Neural cell (in vitro differentiated cells): Measurements from ENCODE around the gene PTH1R. TPM values are rescaled to one million over a fixed set of nuclear protein-coding genes. Genes with fewer than 3 reads are reported as not detected.

ENCODE experiments used
- H2AFZ ChIP-seq: fragments of 200-600, 300-800 bp; sonication (generic), shearing (Covaris generic); 2 replicates; pipeline ENCODE4 v1.6.0; 2014; ENCODE audit warnings: low read depth, mild to moderate bottlenecking, antibody characterized with exemption, low read length, moderate library complexity
- H3F3A ChIP-seq: fragments of 200-600 bp; shearing (Covaris generic); 2 replicates; pipeline ENCODE4 v1.6.1; 2016; ENCODE audit warnings: mild to moderate bottlenecking, moderate library complexity, mixed read lengths, antibody characterized with exemption, low read length; ENCODE audit not compliant: insufficient read depth, poor library complexity, severe bottlenecking
- H3K27ac ChIP-seq: fragments of 200-600, 300-800 bp; sonication (generic), shearing (Covaris generic); 2 replicates; pipeline ENCODE4 v1.5.1; 2014; ENCODE audit warnings: mild to moderate bottlenecking, low read length, moderate library complexity
- H3K27me3 ChIP-seq: fragments of 300-800, 200-600 bp; sonication (generic), shearing (Covaris generic); 2 replicates; pipeline ENCODE4 v1.6.0; 2014; ENCODE audit warnings: mild to moderate bottlenecking, low read depth, low read length, moderate library complexity; ENCODE audit not compliant: insufficient read depth
- H3K36me3 ChIP-seq: fragments of 300-800, 200-600 bp; sonication (generic), shearing (Covaris generic); 2 replicates; pipeline ENCODE4 v1.5.1; 2014; ENCODE audit warnings: mild to moderate bottlenecking, antibody characterized with exemption, low read length, moderate library complexity; ENCODE audit not compliant: insufficient read depth
- H3K4me2 ChIP-seq: fragments of 300-800, 200-600 bp; sonication (generic), shearing (Covaris generic); 2 replicates; pipeline ENCODE4 v1.6.0; 2014; ENCODE audit warnings: mild to moderate bottlenecking, low read length
- H3K4me3 ChIP-seq: fragments of 300-800, 200-600 bp; sonication (generic), shearing (Covaris generic); 2 replicates; pipeline ENCODE4 v1.5.1; 2014; ENCODE audit warnings: mild to moderate bottlenecking, low read length, moderate library complexity
- H3K79me2 ChIP-seq: fragments of 200-600 bp; shearing (Covaris generic); replicated peaks from 2 replicates; pipeline ENCODE4 v1.6.0; 2014; ENCODE audit warnings: mild to moderate bottlenecking, low read length, moderate library complexity; ENCODE audit not compliant: insufficient read depth
- H3K9ac ChIP-seq: fragments of 300-800, 200-600 bp; sonication (generic), shearing (Covaris generic); 2 replicates; pipeline ENCODE4 v1.6.1; 2016; ENCODE audit warnings: mild to moderate bottlenecking, low read length, mixed read lengths
- H3K9me2 ChIP-seq: fragments of 200-600 bp; shearing (Covaris generic); 2 replicates; pipeline ENCODE4 v1.6.1; 2016; ENCODE audit warnings: mild to moderate bottlenecking, low read length, mixed read lengths; ENCODE audit not compliant: insufficient read depth
- H3K9me3 ChIP-seq: fragments of 200-600, 300-800 bp; sonication (generic), shearing (Covaris generic); 2 replicates; pipeline ENCODE4 v1.6.1; 2016; ENCODE audit warnings: mild to moderate bottlenecking, mixed run types, low read length, moderate library complexity, mixed read lengths
- H4K20me1 ChIP-seq: fragments of 200-600 bp; shearing (Covaris generic); 2 replicates; pipeline ENCODE4 v1.6.1; 2016; ENCODE audit warnings: mild to moderate bottlenecking, mixed run types; ENCODE audit not compliant: insufficient read depth
- EP300 ChIP-seq: fragments of 450-650 bp; conservative IDR thresholded peaks from 2 replicates; pipeline ENCODE4 v1.6.1; 2014; ENCODE audit warnings: antibody characterized with exemption, mild to moderate bottlenecking, moderate library complexity; ENCODE audit not compliant: poor library complexity, severe bottlenecking
- EZH2 ChIP-seq: fragments of 200-600, 300-800 bp; shearing (Covaris generic), sonication (generic); IDR thresholded peaks from 2 replicates; pipeline ENCODE4 v1.6.1; 2014; ENCODE audit warnings: antibody characterized with exemption, low read length, borderline replicate concordance, mild to moderate bottlenecking; ENCODE audit not compliant: insufficient read depth, poor library complexity, severe bottlenecking
- MXI1 ChIP-seq: fragments of 450-650 bp; conservative IDR thresholded peaks from 2 replicates; pipeline ENCODE4 v1.6.1; 2014; ENCODE audit warnings: antibody characterized with exemption, mild to moderate bottlenecking; ENCODE audit not compliant: poor library complexity, severe bottlenecking
- POLR2AphosphoS5 ChIP-seq: IDR thresholded peaks from 2 replicates; pipeline ENCODE4 v1.6.1; 2012
- RAD21 ChIP-seq: fragments of 450-650 bp; conservative IDR thresholded peaks from 2 replicates; pipeline ENCODE4 v1.6.1; 2014; ENCODE audit warnings: antibody characterized with exemption, mild to moderate bottlenecking, moderate library complexity
- SMC3 ChIP-seq: fragments of 450-650 bp; conservative IDR thresholded peaks from 2 replicates; pipeline ENCODE4 v1.6.1; 2014; ENCODE audit warnings: antibody characterized with exemption, mild to moderate bottlenecking, moderate library complexity; ENCODE audit not compliant: poor library complexity
- TAF1 ChIP-seq: IDR thresholded peaks from 2 replicates; pipeline ENCODE4 v1.6.1; 2012; ENCODE audit warnings: low read depth
- polyA plus RNA-seq: library from polyadenylated mRNA; depleted of rRNA; stranded (reverse); fragments of >200 nt; gene quantifications from 2 replicates; pipeline ENCODE4 v1.2.3, GENCODE V29; 2014
- TF ChIP-seq, protein P1 (sequence below): IDR thresholded peaks from 2 replicates; pipeline ENCODE4 v1.6.1; 2012; ENCODE audit warnings: borderline replicate concordance
- TF ChIP-seq, protein P2 (sequence below): fragments of 450-650 bp; IDR thresholded peaks from 2 replicates; pipeline ENCODE4 v1.5.1; 2014; ENCODE audit warnings: antibody characterized with exemption, mild to moderate bottlenecking, moderate library complexity; ENCODE audit not compliant: poor library complexity, severe bottlenecking

PTH1R gene
- polyA plus RNA-seq, 1 donor from 2014 or later = not detected

DNA sequence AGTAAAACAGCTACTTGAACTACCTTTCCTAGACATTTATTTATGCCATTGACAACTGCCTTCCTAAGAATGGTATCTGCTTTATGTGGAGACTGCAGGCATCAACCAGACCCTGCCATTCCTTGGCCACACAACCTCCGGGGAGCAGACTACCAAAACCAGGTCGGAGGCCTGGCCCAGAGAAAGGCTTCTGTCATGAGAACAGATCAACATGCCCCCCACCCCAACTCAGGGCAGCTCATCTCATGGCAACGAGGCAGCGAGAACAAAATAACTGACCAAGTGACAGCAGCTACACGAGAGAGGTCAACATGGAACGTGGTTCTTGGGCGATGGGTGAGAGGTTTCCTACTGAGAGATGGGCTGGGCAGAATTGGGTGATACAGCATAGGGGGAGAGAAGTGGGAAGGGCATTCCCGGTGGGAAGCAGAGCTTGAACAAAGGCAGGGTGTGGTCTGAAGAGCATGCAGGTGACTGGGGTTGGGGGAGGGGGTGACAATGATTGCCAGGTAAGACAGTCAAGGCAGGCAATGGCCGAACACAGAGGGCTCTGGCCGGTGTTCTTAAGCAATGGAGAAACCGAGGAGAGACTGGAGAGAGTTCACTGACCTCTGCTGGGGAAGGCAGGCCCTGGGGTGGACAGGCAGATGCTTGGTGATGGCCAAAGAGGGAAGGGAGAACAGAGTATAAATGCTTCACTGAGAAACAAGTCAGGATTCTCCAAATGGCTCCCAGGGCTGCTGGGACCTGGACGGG, 65.1 kb downstream of the PTH1R start:
- H3K9me3 ChIP-seq = peaks cover 3% of the 10 kb centered on the region
- H3K36me3 ChIP-seq = no peaks in the 10 kb centered on the region
- H3K27ac ChIP-seq = no peak overlapping the region
- no peak overlapping the region for H3K4me2 ChIP-seq
- TF ChIP-seq POLR2AphosphoS5 (no peak), MXI1 (no peak), TAF1 (no peak), EZH2 (no peak), RAD21 (no peak), EP300 (no peak), SMC3 (no peak)
- TF ChIP-seq, protein P1, sequence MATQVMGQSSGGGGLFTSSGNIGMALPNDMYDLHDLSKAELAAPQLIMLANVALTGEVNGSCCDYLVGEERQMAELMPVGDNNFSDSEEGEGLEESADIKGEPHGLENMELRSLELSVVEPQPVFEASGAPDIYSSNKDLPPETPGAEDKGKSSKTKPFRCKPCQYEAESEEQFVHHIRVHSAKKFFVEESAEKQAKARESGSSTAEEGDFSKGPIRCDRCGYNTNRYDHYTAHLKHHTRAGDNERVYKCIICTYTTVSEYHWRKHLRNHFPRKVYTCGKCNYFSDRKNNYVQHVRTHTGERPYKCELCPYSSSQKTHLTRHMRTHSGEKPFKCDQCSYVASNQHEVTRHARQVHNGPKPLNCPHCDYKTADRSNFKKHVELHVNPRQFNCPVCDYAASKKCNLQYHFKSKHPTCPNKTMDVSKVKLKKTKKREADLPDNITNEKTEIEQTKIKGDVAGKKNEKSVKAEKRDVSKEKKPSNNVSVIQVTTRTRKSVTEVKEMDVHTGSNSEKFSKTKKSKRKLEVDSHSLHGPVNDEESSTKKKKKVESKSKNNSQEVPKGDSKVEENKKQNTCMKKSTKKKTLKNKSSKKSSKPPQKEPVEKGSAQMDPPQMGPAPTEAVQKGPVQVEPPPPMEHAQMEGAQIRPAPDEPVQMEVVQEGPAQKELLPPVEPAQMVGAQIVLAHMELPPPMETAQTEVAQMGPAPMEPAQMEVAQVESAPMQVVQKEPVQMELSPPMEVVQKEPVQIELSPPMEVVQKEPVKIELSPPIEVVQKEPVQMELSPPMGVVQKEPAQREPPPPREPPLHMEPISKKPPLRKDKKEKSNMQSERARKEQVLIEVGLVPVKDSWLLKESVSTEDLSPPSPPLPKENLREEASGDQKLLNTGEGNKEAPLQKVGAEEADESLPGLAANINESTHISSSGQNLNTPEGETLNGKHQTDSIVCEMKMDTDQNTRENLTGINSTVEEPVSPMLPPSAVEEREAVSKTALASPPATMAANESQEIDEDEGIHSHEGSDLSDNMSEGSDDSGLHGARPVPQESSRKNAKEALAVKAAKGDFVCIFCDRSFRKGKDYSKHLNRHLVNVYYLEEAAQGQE = no peak
- TF ChIP-seq, protein P2, sequence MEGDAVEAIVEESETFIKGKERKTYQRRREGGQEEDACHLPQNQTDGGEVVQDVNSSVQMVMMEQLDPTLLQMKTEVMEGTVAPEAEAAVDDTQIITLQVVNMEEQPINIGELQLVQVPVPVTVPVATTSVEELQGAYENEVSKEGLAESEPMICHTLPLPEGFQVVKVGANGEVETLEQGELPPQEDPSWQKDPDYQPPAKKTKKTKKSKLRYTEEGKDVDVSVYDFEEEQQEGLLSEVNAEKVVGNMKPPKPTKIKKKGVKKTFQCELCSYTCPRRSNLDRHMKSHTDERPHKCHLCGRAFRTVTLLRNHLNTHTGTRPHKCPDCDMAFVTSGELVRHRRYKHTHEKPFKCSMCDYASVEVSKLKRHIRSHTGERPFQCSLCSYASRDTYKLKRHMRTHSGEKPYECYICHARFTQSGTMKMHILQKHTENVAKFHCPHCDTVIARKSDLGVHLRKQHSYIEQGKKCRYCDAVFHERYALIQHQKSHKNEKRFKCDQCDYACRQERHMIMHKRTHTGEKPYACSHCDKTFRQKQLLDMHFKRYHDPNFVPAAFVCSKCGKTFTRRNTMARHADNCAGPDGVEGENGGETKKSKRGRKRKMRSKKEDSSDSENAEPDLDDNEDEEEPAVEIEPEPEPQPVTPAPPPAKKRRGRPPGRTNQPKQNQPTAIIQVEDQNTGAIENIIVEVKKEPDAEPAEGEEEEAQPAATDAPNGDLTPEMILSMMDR = no peak
- H3K4me3 ChIP-seq = no peak overlapping the region
- no peak overlapping the region for H2AFZ ChIP-seq
- no peaks in the 10 kb centered on the region for H4K20me1 ChIP-seq
- H3K9me2 ChIP-seq = no peaks in the 10 kb centered on the region
- H3F3A ChIP-seq = no peaks in the 10 kb centered on the region
- H3K27me3 ChIP-seq = no peaks in the 10 kb centered on the region
- H3K79me2 ChIP-seq = peaks cover 11% of the 10 kb centered on the region
- no peak overlapping the region for H3K9ac ChIP-seq

DNA sequence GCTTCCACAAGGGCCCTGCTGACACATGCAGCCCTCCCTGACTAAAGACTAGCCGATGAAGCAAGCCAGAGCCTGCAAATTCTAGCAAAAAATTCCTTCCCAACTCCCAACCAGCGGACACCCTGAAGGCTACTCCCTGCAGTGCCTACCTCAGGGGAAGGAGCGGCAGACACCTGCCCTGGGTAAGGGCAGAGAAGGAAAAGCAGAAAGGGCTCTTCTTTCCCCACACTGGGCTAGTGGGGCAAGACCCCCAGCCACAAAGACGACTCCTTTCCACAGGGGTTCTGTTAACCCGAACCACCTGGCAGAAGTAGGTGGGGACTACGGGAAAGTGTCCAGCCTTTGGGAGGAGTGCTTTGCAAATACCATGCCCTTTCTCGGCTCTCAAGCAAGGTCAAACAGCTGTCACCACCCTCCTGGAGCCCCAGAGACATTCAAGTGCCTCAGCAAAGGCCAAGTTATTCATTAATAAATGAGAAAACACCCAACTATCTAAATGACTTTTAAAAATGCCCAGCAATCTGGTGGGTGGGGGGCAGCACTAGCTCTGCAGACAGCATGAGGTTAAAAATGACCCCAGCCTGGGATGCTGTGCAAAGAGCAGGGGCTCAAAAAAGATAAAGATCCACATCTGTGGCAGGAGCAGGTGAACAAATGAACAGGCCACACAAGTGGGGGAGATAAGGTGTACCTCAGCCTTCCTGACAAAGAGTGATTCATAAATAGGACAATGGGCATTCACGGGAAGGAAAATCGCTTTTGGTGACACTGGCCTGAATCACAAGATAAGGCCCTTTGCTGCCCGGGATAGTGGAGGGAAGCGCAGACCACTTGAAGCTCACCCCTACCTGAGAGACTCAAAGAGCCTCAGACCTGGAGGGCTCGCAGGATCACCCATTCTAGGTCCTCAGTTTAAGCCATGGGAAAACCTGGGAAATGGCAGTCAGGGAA, 66.0 kb downstream of the PTH1R start:
- no peaks in the 10 kb centered on the region for H3K36me3 ChIP-seq
- H3K4me3 ChIP-seq = no peak overlapping the region
- peaks cover 11% of the 10 kb centered on the region for H3K79me2 ChIP-seq
- H3K4me2 ChIP-seq = no peak overlapping the region
- no peak overlapping the region for H3K9ac ChIP-seq
- no peak overlapping the region for H2AFZ ChIP-seq
- H4K20me1 ChIP-seq = no peaks in the 10 kb centered on the region
- no peaks in the 10 kb centered on the region for H3K9me2 ChIP-seq
- H3F3A ChIP-seq = no peaks in the 10 kb centered on the region
- no peak for TF ChIP-seq EZH2
- TF ChIP-seq MXI1 = no peak
- no peak for TF ChIP-seq SMC3
- TF ChIP-seq TAF1 = no peak
- TF ChIP-seq RAD21 = no peak
- TF ChIP-seq POLR2AphosphoS5 = no peak
- TF ChIP-seq, protein P1 = no peak
- TF ChIP-seq, protein P2 = no peak
- no peak for TF ChIP-seq EP300
- no peaks in the 10 kb centered on the region for H3K27me3 ChIP-seq
- peaks cover 3% of the 10 kb centered on the region for H3K9me3 ChIP-seq
- H3K27ac ChIP-seq = no peak overlapping the region
